ENCODE measurements around the gene ZFR2.
"Not testable (repeated sequence)": the region's sequence is repeated elsewhere in the genome, so short reads cannot be mapped to it uniquely, and the experiment has no call there.

The ZFR2 gene

GRCh38 chr19:3868770-3869456 lies at the start of gene ZFR2:
Gene ZFR2, minus strand, starts transcription at chr19:3869038. Its CDS starts 21 bp downstream, at chr19:3869017.
- no peak for DNase-seq

- DNase-seq: no peak
These were observed 47.2 kb upstream of the ZFR2 start for GRCh38 chr19:3916033-3916432.

- DNase-seq: no peak
These were observed 45.4 kb upstream of the ZFR2 start for GRCh38 chr19:3914199-3914598.

- no peak for DNase-seq
These were observed 41.3 kb upstream of the ZFR2 start for GRCh38 chr19:3910105-3910504.

GRCh38 chr19:3908266-3909054 lies 39.6 kb upstream of the ZFR2 start:
- no peak for DNase-seq

- DNase-seq: no peak
These were observed 38.9 kb upstream of the ZFR2 start for GRCh38 chr19:3907626-3908265.

- no peak for DNase-seq
These were observed 35.4 kb upstream of the ZFR2 start for GRCh38 chr19:3904233-3904632.

- DNase-seq: no peak
These were observed 33.6 kb upstream of the ZFR2 start for GRCh38 chr19:3902317-3902973.

- DNase-seq: no peak
These were observed 30.9 kb upstream of the ZFR2 start for GRCh38 chr19:3899531-3900294.

- no peak for DNase-seq
These were observed 29.6 kb upstream of the ZFR2 start for GRCh38 chr19:3898426-3898825.

GRCh38 chr19:3897936-3898335 lies 29.1 kb upstream of the ZFR2 start:
- no peak for DNase-seq

GRCh38 chr19:3895788-3896187 lies 26.9 kb upstream of the ZFR2 start:
- DNase-seq: no peak

GRCh38 chr19:3894959-3895358 lies 26.1 kb upstream of the ZFR2 start:
- not testable (repeated sequence) for DNase-seq

GRCh38 chr19:3893509-3894179 lies 24.8 kb upstream of the ZFR2 start:
- no peak for DNase-seq

- DNase-seq: no peak
These were observed 21.8 kb upstream of the ZFR2 start for GRCh38 chr19:3890591-3890990.

GRCh38 chr19:3882041-3882384 lies 13.2 kb upstream of the ZFR2 start:
- no peak for DNase-seq

- no peak for DNase-seq
These were observed 12.6 kb upstream of the ZFR2 start for GRCh38 chr19:3881272-3882040.

GRCh38 chr19:3880471-3881271 lies 11.8 kb upstream of the ZFR2 start, which contains the start of gene ATCAY:
Gene ATCAY, plus strand, starts transcription at chr19:3880685. Its CDS starts 5,083 bp downstream, at chr19:3885768.
- no peak for DNase-seq

GRCh38 chr19:3879656-3880055 lies 10.8 kb upstream of the ZFR2 start:
- no peak for DNase-seq

- not testable (repeated sequence) for DNase-seq
These were observed 5.9 kb upstream of the ZFR2 start for GRCh38 chr19:3874695-3875094.

Measured in femur (tissue), 1 donor.